GM12875 (cell line): ENCODE results near the gene ERICH2.
"Not testable (repeated sequence)": the region's sequence is repeated elsewhere in the genome, so short reads cannot be mapped to it uniquely, and the experiment has no call there.

ENCODE experiments used
- H3K4me3 ChIP-seq: one replicate; pipeline ENCODE4 v1.5.1; 2011; ENCODE audit warnings: low read depth, low read length, control low read depth
- CTCF ChIP-seq: IDR thresholded peaks from 2 replicates; pipeline ENCODE4 v1.5.1; 2011; ENCODE audit warnings: low read depth, mild to moderate bottlenecking, control low read depth, inconsistent platforms, low read length, moderate library complexity, borderline replicate concordance; ENCODE audit not compliant: insufficient read depth

The ERICH2 gene

GRCh38 chr2:170770008-170770605 lies at the start of gene ERICH2:
TSS of gene ERICH2 (plus strand) at chr2:170770378. CDS start at chr2:170770682, 304 bp downstream.
- peak; percentile 30; the same call in 1 of the 2 replicates for TF ChIP-seq CTCF
- H3K4me3 ChIP-seq: peak within 1 kb of the TSS; percentile 33

- H3K4me3 ChIP-seq: no peak overlapping the region
- no peak for TF ChIP-seq CTCF
Observed at GRCh38 chr2:170721678-170722077, 48.5 kb upstream of the ERICH2 start.

- no peak for TF ChIP-seq CTCF
- H3K4me3 ChIP-seq: no peak overlapping the region
Observed at GRCh38 chr2:170722301-170722700, 47.9 kb upstream of the ERICH2 start.

- no peak for TF ChIP-seq CTCF
- H3K4me3 ChIP-seq: no peak overlapping the region
Observed at GRCh38 chr2:170723446-170723958, 46.7 kb upstream of the ERICH2 start.

- H3K4me3 ChIP-seq: no peak overlapping the region
- no peak for TF ChIP-seq CTCF
Observed at GRCh38 chr2:170733798-170734600, 36.2 kb upstream of the ERICH2 start.

- not testable (repeated sequence) for H3K4me3 ChIP-seq
Observed at GRCh38 chr2:170734601-170735000, 35.6 kb upstream of the ERICH2 start.

GRCh38 chr2:170736628-170737027 lies 33.5 kb upstream of the ERICH2 start:
- no peak for TF ChIP-seq CTCF
- H3K4me3 ChIP-seq: no peak overlapping the region
